Measurements from ENCODE around the gene RUNDC1.

RUNDC1 gene

DNA sequence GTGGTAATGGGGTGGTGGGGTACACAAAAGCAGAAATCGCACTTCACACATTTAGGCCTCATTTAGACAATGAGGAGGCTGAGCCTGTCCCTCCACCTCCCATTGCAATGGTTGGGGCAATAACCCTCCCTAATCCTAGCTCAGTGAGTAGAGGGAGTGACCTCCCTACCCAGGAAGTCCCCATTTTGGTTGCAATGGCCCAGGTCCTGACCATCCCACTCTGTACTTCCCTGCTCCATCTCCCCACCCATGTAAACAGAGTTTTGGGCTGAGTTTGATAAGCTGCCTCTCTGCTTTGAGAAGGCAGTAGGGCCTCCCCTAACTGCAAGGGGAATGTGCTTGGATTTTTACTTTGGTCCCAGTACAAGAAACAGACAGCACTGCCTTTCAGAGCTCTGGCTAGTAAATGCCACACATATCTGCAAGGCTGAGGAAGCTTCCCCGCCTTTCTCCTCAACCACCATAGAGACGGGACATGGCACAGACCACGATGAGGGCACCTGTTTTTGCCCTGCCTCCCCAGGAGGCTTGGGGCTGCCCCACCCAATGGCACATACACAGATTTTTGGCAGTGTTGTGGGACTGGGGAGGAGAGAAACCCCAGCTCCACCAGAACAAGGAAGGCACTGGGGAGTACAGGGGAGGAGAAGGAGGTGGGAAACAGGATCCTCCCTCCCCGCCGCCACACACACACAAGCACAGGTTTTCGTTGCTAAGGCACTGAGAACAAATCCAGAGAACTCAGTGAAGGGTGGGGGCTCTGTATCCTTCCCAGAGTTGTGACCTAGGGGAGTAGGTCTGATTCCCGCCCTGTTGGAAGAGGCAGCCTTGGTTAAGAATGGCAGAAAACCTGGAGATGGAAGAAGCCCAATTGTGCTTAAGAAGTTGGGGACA is 34.5 kb downstream of the RUNDC1 start:
- H3K36me3 ChIP-seq (ENCODE audit: control insufficient read depth in 1 of 2, insufficient read depth in 2 of 2, low read depth in 1 of 2, low read length in 2 of 2): peaks cover 63 to 86% of the 10 kb centered on the region in 2 experiments
- no peak overlapping the region for H2AFZ ChIP-seq (ENCODE audit: low read depth, low read length)
- peaks cover 20% of the 10 kb centered on the region for H3K4me1 ChIP-seq (ENCODE audit: control insufficient read depth, insufficient read depth, low read depth, low read length)
- no peak overlapping the region for H2BK5ac ChIP-seq (ENCODE audit: low read depth, low read length, poor library complexity, severe bottlenecking)
- no peak overlapping the region for H2BK120ac ChIP-seq (ENCODE audit: low read depth, low read length)
- H3K23ac ChIP-seq (ENCODE audit: low read length in 2 of 2): no peak overlapping the region
- H2BK15ac ChIP-seq (ENCODE audit: low read depth, poor library complexity, severe bottlenecking): no peak overlapping the region
- H3K4ac ChIP-seq (ENCODE audit: low read depth in 1 of 2, low read length in 2 of 2): no peak overlapping the region
- H3K14ac ChIP-seq (ENCODE audit: low read length in 2 of 2): no peak overlapping the region
- no peaks in the 10 kb centered on the region for H3K9me3 ChIP-seq (ENCODE audit: control insufficient read depth, low read length)
- peak overlapping the region; percentile 56 for H3K9ac ChIP-seq (ENCODE audit: low read length)
- peaks cover 33% of the 10 kb centered on the region for H3K79me1 ChIP-seq (replicated peaks; ENCODE audit: low read length, poor library complexity, severe bottlenecking)
- DNase-seq: no peak
- 96% methylated on average over 8 of the region's 8 CpGs for WGBS
- no peak overlapping the region for H4K91ac ChIP-seq (ENCODE audit: low read length)
- no peak overlapping the region for H2BK12ac ChIP-seq (ENCODE audit: low read length in 2 of 2)
- H3K4me2 ChIP-seq (ENCODE audit: low read length, poor library complexity, severe bottlenecking): no peak overlapping the region
- H3K18ac ChIP-seq (ENCODE audit: low read depth in 1 of 2, low read length in 2 of 2): no peak overlapping the region
- H2AK5ac ChIP-seq (ENCODE audit: low read length, severe bottlenecking): no peak overlapping the region
- H3K27me3 ChIP-seq (ENCODE audit: control insufficient read depth in 1 of 2, insufficient read depth in 1 of 2, low read length in 2 of 2): no peaks in the 10 kb centered on the region
- no peak overlapping the region for H3K27ac ChIP-seq (ENCODE audit: low read length, poor library complexity, severe bottlenecking)
- no peak overlapping the region for H4K8ac ChIP-seq (ENCODE audit: low read length)
- H3K4me3 ChIP-seq (ENCODE audit: insufficient read depth in 1 of 2, low read depth in 1 of 2, low read length in 2 of 2): no peak overlapping the region

DNA sequence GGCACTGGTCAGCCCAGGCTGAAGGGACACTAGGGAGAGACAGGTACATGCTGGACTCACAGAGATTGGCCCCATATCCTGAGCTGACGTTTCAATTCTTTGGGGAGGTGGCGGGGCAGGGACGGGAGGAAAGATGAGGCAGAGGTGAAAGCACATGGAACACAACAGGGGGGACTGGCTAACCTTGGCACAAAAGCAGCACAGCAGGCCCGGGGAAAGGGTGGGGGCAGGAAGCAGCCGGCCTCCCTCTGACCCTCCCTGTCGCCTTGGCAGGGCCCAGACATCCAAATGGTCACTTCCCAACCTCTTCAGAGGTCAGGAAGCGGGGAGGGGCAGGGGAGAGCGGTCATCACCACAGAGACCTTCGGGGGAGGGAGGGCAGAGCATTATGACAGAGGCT is 35.2 kb downstream of the RUNDC1 start:
- Histone ChIP-seq H3K9ac (ENCODE audit: low read length) (peak overlapping the region; percentile 56), H3K4me3 (ENCODE audit: insufficient read depth in 1 of 2, low read depth in 1 of 2, low read length in 2 of 2) (peak overlapping the region in 1 of 2 experiments; percentile 12), H2AK5ac (ENCODE audit: low read length, severe bottlenecking) (no peak overlapping the region), H3K18ac (ENCODE audit: low read depth in 1 of 2, low read length in 2 of 2) (no peak overlapping the region), H3K14ac (ENCODE audit: low read length in 2 of 2) (no peak overlapping the region), H2AFZ (ENCODE audit: low read depth, low read length) (no peak overlapping the region), H4K8ac (ENCODE audit: low read length) (peak overlapping the region; percentile 12), H2BK12ac (ENCODE audit: low read length in 2 of 2) (no peak overlapping the region), H3K4me2 (ENCODE audit: low read length, poor library complexity, severe bottlenecking) (no peak overlapping the region), H2BK120ac (ENCODE audit: low read depth, low read length) (no peak overlapping the region), H3K36me3 (ENCODE audit: control insufficient read depth in 1 of 2, insufficient read depth in 2 of 2, low read depth in 1 of 2, low read length in 2 of 2) (peaks cover 65 to 88% of the 10 kb centered on the region in 2 experiments), H4K91ac (ENCODE audit: low read length) (no peak overlapping the region), H3K27me3 (ENCODE audit: control insufficient read depth in 1 of 2, insufficient read depth in 1 of 2, low read length in 2 of 2) (no peaks in the 10 kb centered on the region), H3K4me1 (ENCODE audit: control insufficient read depth, insufficient read depth, low read depth, low read length) (peaks cover 25% of the 10 kb centered on the region), H3K79me1 (replicated peaks; ENCODE audit: low read length, poor library complexity, severe bottlenecking) (peaks cover 33% of the 10 kb centered on the region), H3K9me3 (ENCODE audit: control insufficient read depth, low read length) (no peaks in the 10 kb centered on the region), H2BK15ac (ENCODE audit: low read depth, poor library complexity, severe bottlenecking) (no peak overlapping the region), H3K23ac (ENCODE audit: low read length in 2 of 2) (no peak overlapping the region), H2BK5ac (ENCODE audit: low read depth, low read length, poor library complexity, severe bottlenecking) (no peak overlapping the region), H3K4ac (ENCODE audit: low read depth in 1 of 2, low read length in 2 of 2) (no peak overlapping the region), H3K27ac (ENCODE audit: low read length, poor library complexity, severe bottlenecking) (no peak overlapping the region)
- no peak for DNase-seq
- 65% methylated on average over 5 of the region's 9 CpGs for WGBS

DNA sequence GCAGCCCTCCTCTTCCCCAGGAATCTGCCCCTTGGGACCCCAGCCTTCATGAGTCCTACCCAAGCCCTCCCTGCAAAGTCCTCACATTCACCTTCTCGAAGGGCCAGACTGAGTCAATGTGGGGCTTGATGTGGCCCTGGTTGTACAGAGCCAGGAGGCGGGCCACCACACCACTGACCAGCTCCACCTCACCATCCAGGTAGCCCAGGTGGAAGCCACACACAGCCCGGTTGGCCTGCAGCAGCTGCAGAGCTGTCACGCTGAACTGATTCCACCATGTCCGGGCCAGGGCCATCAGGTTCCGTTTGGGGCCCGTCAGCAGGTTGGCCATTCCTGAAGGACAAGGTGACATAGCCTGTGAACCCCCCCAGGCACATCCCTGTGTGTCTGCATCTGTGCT is 35.9 kb downstream of the RUNDC1 start:
- H2BK120ac ChIP-seq (ENCODE audit: low read depth, low read length): no peak overlapping the region
- H2AK5ac ChIP-seq (ENCODE audit: low read length, severe bottlenecking): no peak overlapping the region
- peaks cover 33% of the 10 kb centered on the region for H3K79me1 ChIP-seq (replicated peaks; ENCODE audit: low read length, poor library complexity, severe bottlenecking)
- H2AFZ ChIP-seq (ENCODE audit: low read depth, low read length): no peak overlapping the region
- H3K27ac ChIP-seq (ENCODE audit: low read length, poor library complexity, severe bottlenecking): no peak overlapping the region
- H3K9me3 ChIP-seq (ENCODE audit: control insufficient read depth, low read length): no peaks in the 10 kb centered on the region
- H3K27me3 ChIP-seq (ENCODE audit: control insufficient read depth in 1 of 2, insufficient read depth in 1 of 2, low read length in 2 of 2): no peaks in the 10 kb centered on the region
- no peak overlapping the region for H3K4me2 ChIP-seq (ENCODE audit: low read length, poor library complexity, severe bottlenecking)
- peak overlapping the region; percentile 82 for H4K8ac ChIP-seq (ENCODE audit: low read length)
- peaks cover 65 to 83% of the 10 kb centered on the region in 2 experiments for H3K36me3 ChIP-seq (ENCODE audit: control insufficient read depth in 1 of 2, insufficient read depth in 2 of 2, low read depth in 1 of 2, low read length in 2 of 2)
- no peak overlapping the region for H2BK12ac ChIP-seq (ENCODE audit: low read length in 2 of 2)
- H3K14ac ChIP-seq (ENCODE audit: low read length in 2 of 2): no peak overlapping the region
- DNase-seq: no peak
- H3K9ac ChIP-seq (ENCODE audit: low read length): peak overlapping the region; percentile 56
- peak overlapping the region; percentile 28 for H4K91ac ChIP-seq (ENCODE audit: low read length)
- WGBS: 94% methylated on average over 7 of the region's 7 CpGs
- H3K4me1 ChIP-seq (ENCODE audit: control insufficient read depth, insufficient read depth, low read depth, low read length): peaks cover 25% of the 10 kb centered on the region
- peak overlapping the region in 1 of 2 experiments; percentile 12 for H3K4me3 ChIP-seq (ENCODE audit: insufficient read depth in 1 of 2, low read depth in 1 of 2, low read length in 2 of 2)
- no peak overlapping the region for H2BK15ac ChIP-seq (ENCODE audit: low read depth, poor library complexity, severe bottlenecking)
- peak overlapping the region in 1 of 2 experiments; percentile 1 for H3K18ac ChIP-seq (ENCODE audit: low read depth in 1 of 2, low read length in 2 of 2)
- no peak overlapping the region for H2BK5ac ChIP-seq (ENCODE audit: low read depth, low read length, poor library complexity, severe bottlenecking)
- no peak overlapping the region for H3K23ac ChIP-seq (ENCODE audit: low read length in 2 of 2)
- no peak overlapping the region for H3K4ac ChIP-seq (ENCODE audit: low read depth in 1 of 2, low read length in 2 of 2)

DNA sequence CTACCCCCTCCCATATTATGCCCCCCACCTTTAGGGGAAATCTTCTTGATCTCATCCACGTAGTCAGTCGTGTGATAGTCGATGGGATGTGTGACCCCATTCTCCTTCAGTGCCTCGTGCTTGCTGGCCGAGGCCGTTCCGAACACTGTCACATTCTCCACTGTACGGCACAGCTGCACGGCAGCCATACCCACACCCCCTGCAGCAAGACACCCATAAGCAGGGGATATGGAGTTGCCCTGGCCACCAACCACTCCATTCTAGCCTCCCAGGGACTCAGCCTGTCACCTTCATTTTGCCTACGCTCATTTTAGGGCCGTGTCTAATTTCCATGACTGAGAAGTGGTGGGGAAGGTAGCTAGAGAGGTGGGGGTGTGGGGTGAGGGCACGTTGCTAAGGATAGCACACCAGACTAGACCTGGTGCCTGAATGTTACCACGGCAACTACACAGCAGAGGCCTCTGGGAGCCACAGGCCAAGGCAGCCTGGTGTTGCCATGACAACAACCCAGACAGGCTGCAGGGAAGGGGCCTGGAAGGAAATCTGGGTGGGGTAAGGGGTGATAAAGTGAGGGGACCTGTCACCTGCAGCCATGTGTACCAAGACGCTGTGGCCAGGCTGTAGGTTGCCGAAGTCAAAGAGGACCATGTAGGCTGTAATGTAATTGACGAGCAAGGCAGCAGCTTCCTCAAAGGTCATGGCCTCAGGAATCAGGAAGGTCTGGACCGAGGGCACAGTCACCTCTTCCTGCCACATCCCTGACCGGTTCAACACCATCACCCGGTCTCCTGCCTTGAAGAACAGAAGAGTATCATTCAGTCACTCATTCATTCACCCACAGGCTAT is 37.9 kb downstream of the RUNDC1 start:
- Histone ChIP-seq H3K9ac (ENCODE audit: low read length) (peak overlapping the region; percentile 96), H3K4ac (ENCODE audit: low read depth in 1 of 2, low read length in 2 of 2) (no peak overlapping the region), H2AFZ (ENCODE audit: low read depth, low read length) (no peak overlapping the region), H3K79me1 (replicated peaks; ENCODE audit: low read length, poor library complexity, severe bottlenecking) (peaks cover 28% of the 10 kb centered on the region), H2BK15ac (ENCODE audit: low read depth, poor library complexity, severe bottlenecking) (peak overlapping the region; percentile 36), H2AK5ac (ENCODE audit: low read length, severe bottlenecking) (no peak overlapping the region), H3K27ac (ENCODE audit: low read length, poor library complexity, severe bottlenecking) (no peak overlapping the region), H3K9me3 (ENCODE audit: control insufficient read depth, low read length) (no peaks in the 10 kb centered on the region), H4K8ac (ENCODE audit: low read length) (peak overlapping the region; percentile 22), H2BK12ac (ENCODE audit: low read length in 2 of 2) (no peak overlapping the region), H3K36me3 (ENCODE audit: control insufficient read depth in 1 of 2, insufficient read depth in 2 of 2, low read depth in 1 of 2, low read length in 2 of 2) (peaks cover 56 to 68% of the 10 kb centered on the region in 2 experiments), H3K4me1 (ENCODE audit: control insufficient read depth, insufficient read depth, low read depth, low read length) (peaks cover 25% of the 10 kb centered on the region), H2BK120ac (ENCODE audit: low read depth, low read length) (no peak overlapping the region), H2BK5ac (ENCODE audit: low read depth, low read length, poor library complexity, severe bottlenecking) (no peak overlapping the region), H3K14ac (ENCODE audit: low read length in 2 of 2) (peak overlapping the region in 1 of 2 experiments; percentile 26), H3K4me2 (ENCODE audit: low read length, poor library complexity, severe bottlenecking) (no peak overlapping the region), H3K27me3 (ENCODE audit: control insufficient read depth in 1 of 2, insufficient read depth in 1 of 2, low read length in 2 of 2) (no peaks in the 10 kb centered on the region), H3K23ac (ENCODE audit: low read length in 2 of 2) (peak overlapping the region in 1 of 2 experiments; percentile 66), H3K18ac (ENCODE audit: low read depth in 1 of 2, low read length in 2 of 2) (peak overlapping the region in 1 of 2 experiments; percentile 28), H4K91ac (ENCODE audit: low read length) (no peak overlapping the region), H3K4me3 (ENCODE audit: insufficient read depth in 1 of 2, low read depth in 1 of 2, low read length in 2 of 2) (peak overlapping the region in 1 of 2 experiments; percentile 99)
- peak; percentile 62 for DNase-seq
- WGBS: 77% methylated on average over 19 of the region's 19 CpGs

Measured in mesenchymal stem cell (in vitro differentiated cells and primary cell).